PC-9 (cell line): Measurements from ENCODE around the gene PIGM. TPM values are rescaled to one million over a fixed set of nuclear protein-coding genes. Genes with fewer than 3 reads are reported as not detected.

Experiments used
- BruUV-seq: library from RNA; stranded (reverse); fragments of 400-500 nt; replicated peaks from 2 replicates; lab custom pipeline; 2021; lab: Mats Ljungman, UMichigan
- CTCF ChIA-PET: fragments of 300-600 bp; sonication (Branson Sonifier 250); formaldehyde crosslinking; loops from one replicate; lab custom pipeline; 2022; ENCODE audit warnings: antibody characterized with exemption; lab: Charles Lee
- POLR2A ChIA-PET: fragments of 300-600 bp; sonication (Branson Sonifier 250); formaldehyde crosslinking; loops from one replicate; lab custom pipeline; 2022; ENCODE audit warnings: antibody characterized with exemption; ENCODE audit not compliant: unreplicated experiment; lab: Charles Lee
- DNase-seq, 2 experiments: peaks; one replicate each; pipeline versions ENCODE4 v3.0.0 to v3.0.0-alpha.2; 2015 to 2022; ENCODE audit warnings: mixed read lengths in 1 of 2
- H2AFZ ChIP-seq: fragments of 200-600 bp; sonication (generic); 2 replicates; pipeline ENCODE4 v1.8.1; 2017; ENCODE audit warnings: antibody characterized with exemption
- H3F3A ChIP-seq: fragments of 200-600 bp; sonication (generic); 2 replicates; pipeline ENCODE4 v1.8.1; 2017; ENCODE audit warnings: antibody characterized with exemption, mild to moderate bottlenecking, low read depth; ENCODE audit not compliant: insufficient read depth
- H3K27ac ChIP-seq: fragments of 200-600 bp; sonication (generic); 2 replicates; pipeline ENCODE4 v1.6.1; 2016; ENCODE audit warnings: mixed run types
- H3K27me3 ChIP-seq: fragments of 200-600 bp; sonication (generic); 2 replicates; pipeline ENCODE4 v1.6.1; 2016; ENCODE audit warnings: low read depth, mixed run types; ENCODE audit not compliant: insufficient read depth
- H3K36me3 ChIP-seq: fragments of 200-600 bp; sonication (generic); 2 replicates; pipeline ENCODE4 v1.6.1; 2016; ENCODE audit warnings: low read depth, mixed run types
- H3K4me1 ChIP-seq: fragments of 200-600 bp; sonication (generic); replicated peaks from 2 replicates; pipeline ENCODE4 v1.6.1; 2016; ENCODE audit warnings: mixed run types; ENCODE audit not compliant: insufficient read depth
- H3K4me2 ChIP-seq: fragments of 200-600 bp; sonication (generic); 2 replicates; pipeline ENCODE4 v1.6.1; 2017; ENCODE audit warnings: mixed run types
- H3K4me3 ChIP-seq: fragments of 200-600 bp; sonication (generic); 2 replicates; pipeline ENCODE4 v1.6.1; 2016; ENCODE audit warnings: mixed run types
- H3K79me2 ChIP-seq: fragments of 200-600 bp; sonication (generic); 2 replicates; pipeline ENCODE4 v1.6.1; 2017; ENCODE audit warnings: low read depth, mixed run types
- H3K9me2 ChIP-seq: fragments of 200-600 bp; sonication (generic); 2 replicates; pipeline ENCODE4 v1.8.1; 2017; ENCODE audit warnings: mild to moderate bottlenecking; ENCODE audit not compliant: insufficient read depth
- H3K9me3 ChIP-seq: fragments of 200-600 bp; sonication (generic); 2 replicates; pipeline ENCODE4 v1.8.1; 2016; ENCODE audit warnings: low read depth; ENCODE audit not compliant: insufficient read depth
- H4K20me1 ChIP-seq: fragments of 200-600 bp; sonication (generic); 2 replicates; pipeline ENCODE4 v1.8.1; 2017; ENCODE audit not compliant: insufficient read depth
- CTCF ChIP-seq: fragments of 200-600 bp; sonication (generic); conservative IDR thresholded peaks from 2 replicates; pipeline ENCODE4 v1.6.1; 2017; ENCODE audit warnings: mixed run types, antibody characterized with exemption, mild to moderate bottlenecking, moderate library complexity
- EZH2 ChIP-seq: fragments of 200-600 bp; sonication (generic); IDR thresholded peaks from 2 replicates; pipeline ENCODE4 v1.8.0; 2017; ENCODE audit warnings: antibody characterized with exemption, low read depth
- intact Hi-C: fragments of 100-400 bp; cut with micrococcal nuclease; formaldehyde crosslinking; loops from one replicate; pipeline ENCODE4 v1.10.0; 2022; ENCODE audit not compliant: unreplicated experiment
- total RNA-seq: library from RNA; stranded (reverse); gene quantifications from 2 replicates; pipeline ENCODE4 v1.2.3, GENCODE V29; 2021

The PIGM gene
- total RNA-seq, 1 experiment from 2014 or later = 4.0 TPM

GRCh38 chr1:159986093-159986492 is 45.7 kb downstream of the PIGM start:
- intact Hi-C loops = no loop called here
- no TSS peak for BruUV-seq
- TF ChIP-seq EZH2 (no peak), CTCF (no peak)
- Histone ChIP-seq H3F3A (no peaks in the 10 kb centered on the region), H3K4me3 (no peak overlapping the region), H3K4me1 (no peaks in the 10 kb centered on the region), H3K4me2 (no peak overlapping the region), H3K79me2 (no peaks in the 10 kb centered on the region), H3K27me3 (no peaks in the 10 kb centered on the region), H3K27ac (no peak overlapping the region), H3K36me3 (no peaks in the 10 kb centered on the region), H3K9me2 (no peaks in the 10 kb centered on the region), H4K20me1 (no peaks in the 10 kb centered on the region), H3K9me3 (no peaks in the 10 kb centered on the region), H2AFZ (no peak overlapping the region)
- ChIA-PET POLR2A (no interaction called here), CTCF (no interaction called here)
- no peak for DNase-seq

- ChIA-PET CTCF (no interaction called here), POLR2A (no interaction called here)
Measured at GRCh38 chr1:159985473-159985872, 46.3 kb downstream of the PIGM start.

GRCh38 chr1:159983681-159984080 is 48.1 kb downstream of the PIGM start:
- TF ChIP-seq EZH2 (no peak), CTCF (no peak)
- BruUV-seq = no TSS peak
- H3K9me2 ChIP-seq = no peaks in the 10 kb centered on the region

More at GRCh38 chr1:159985473-159985872, 46.3 kb downstream of the PIGM start:
- no peaks in the 10 kb centered on the region for H3K27me3 ChIP-seq
- H3K79me2 ChIP-seq = no peaks in the 10 kb centered on the region
- H3K9me3 ChIP-seq = no peaks in the 10 kb centered on the region
- no peaks in the 10 kb centered on the region for H3K36me3 ChIP-seq
- H3K4me3 ChIP-seq = no peak overlapping the region
- intact Hi-C loops = no loop called here
- H2AFZ ChIP-seq = no peak overlapping the region
- no peak overlapping the region for H3K27ac ChIP-seq
- H3F3A ChIP-seq = no peaks in the 10 kb centered on the region
- TF ChIP-seq EZH2 = no peak
- TF ChIP-seq CTCF = no peak
- H3K4me1 ChIP-seq = no peaks in the 10 kb centered on the region
- H4K20me1 ChIP-seq = no peaks in the 10 kb centered on the region
- no peaks in the 10 kb centered on the region for H3K9me2 ChIP-seq
- H3K4me2 ChIP-seq = no peak overlapping the region
- no TSS peak for BruUV-seq
- DNase-seq = no peak

More at GRCh38 chr1:159983681-159984080, 48.1 kb downstream of the PIGM start:
- H2AFZ ChIP-seq = no peak overlapping the region
- H3K9me3 ChIP-seq = no peaks in the 10 kb centered on the region
- CTCF ChIA-PET = no interaction called here
- no peaks in the 10 kb centered on the region for H3F3A ChIP-seq
- H3K79me2 ChIP-seq = no peaks in the 10 kb centered on the region
- intact Hi-C loops = no loop called here
- H4K20me1 ChIP-seq = no peaks in the 10 kb centered on the region
- no peaks in the 10 kb centered on the region for H3K27me3 ChIP-seq
- POLR2A ChIA-PET = no interaction called here
- H3K4me3 ChIP-seq = no peak overlapping the region
- no peak overlapping the region for H3K27ac ChIP-seq
- no peaks in the 10 kb centered on the region for H3K36me3 ChIP-seq
- H3K4me2 ChIP-seq = no peak overlapping the region
- H3K4me1 ChIP-seq = no peaks in the 10 kb centered on the region
- DNase-seq = no peak
